HepG2 (cell line): ENCODE measurements around the gene C11orf24. TPM values are rescaled to one million over a fixed set of nuclear protein-coding genes. Genes with fewer than 3 reads are reported as not detected.

ENCODE experiments used
- FOXJ3 ChIP-seq: sonication (generic); formaldehyde crosslinking; IDR thresholded peaks from 2 replicates; pipeline ENCODE4 v1.4.0; 2020; ENCODE audit warnings: missing genetic modification reagents, mild to moderate bottlenecking, borderline replicate concordance
- GTF3A ChIP-seq: sonication (generic); formaldehyde crosslinking; conservative IDR thresholded peaks from 2 replicates; pipeline ENCODE4 v1.4.0; 2020; ENCODE audit warnings: mild to moderate bottlenecking, missing genetic modification reagents
- KDM4B ChIP-seq: sonication (generic); formaldehyde crosslinking; IDR thresholded peaks from 2 replicates; pipeline ENCODE4 v1.4.0; 2020; ENCODE audit warnings: missing genetic modification reagents
- KMT2B ChIP-seq: IDR thresholded peaks from 2 replicates; pipeline ENCODE4 v1.6.1; 2016; ENCODE audit warnings: missing genetic modification reagents, missing compliant biosample characterization
- LBX2 ChIP-seq: sonication (generic); formaldehyde crosslinking; IDR thresholded peaks from 2 replicates; pipeline ENCODE4 v1.5.0; 2020; ENCODE audit warnings: missing genetic modification reagents, mild to moderate bottlenecking, borderline replicate concordance
- MBD4 ChIP-seq: IDR thresholded peaks from 2 replicates; pipeline ENCODE4 v1.6.1; 2012; ENCODE audit warnings: low read length, inconsistent platforms, borderline replicate concordance
- MED1 ChIP-seq: sonication (generic); formaldehyde crosslinking; IDR thresholded peaks from 2 replicates; pipeline ENCODE4 v1.4.0; 2020; ENCODE audit warnings: missing genetic modification reagents
- MXD1 ChIP-seq: sonication (generic); formaldehyde crosslinking; IDR thresholded peaks from 2 replicates; pipeline ENCODE4 v1.4.0; 2020; ENCODE audit warnings: mild to moderate bottlenecking, missing genetic modification reagents
- NFKB2 ChIP-seq: sonication (generic); formaldehyde crosslinking; IDR thresholded peaks from 2 replicates; pipeline ENCODE4 v1.4.0; 2020; ENCODE audit warnings: missing genetic modification reagents, borderline replicate concordance
- PLSCR1 ChIP-seq: sonication (generic); formaldehyde crosslinking; IDR thresholded peaks from 2 replicates; pipeline ENCODE4 v1.5.0; 2020; ENCODE audit warnings: missing genetic modification reagents, mild to moderate bottlenecking, borderline replicate concordance
- POLR2A ChIP-seq, 2 experiments: IDR thresholded peaks; 2 replicates each; pipeline ENCODE4 v1.6.1; 2011; ENCODE audit warnings: low read depth in 2 of 2, low read length in 2 of 2, mild to moderate bottlenecking in 1 of 2, moderate library complexity in 1 of 2; ENCODE audit not compliant: insufficient read depth in 1 of 2
- ZBTB10 ChIP-seq: sonication (generic); formaldehyde crosslinking; IDR thresholded peaks from 2 replicates; pipeline ENCODE4 v1.4.0; 2020; ENCODE audit warnings: missing genetic modification reagents, borderline replicate concordance
- ZBTB21 ChIP-seq: sonication (generic); formaldehyde crosslinking; IDR thresholded peaks from 2 replicates; pipeline ENCODE4 v1.4.0; 2020; ENCODE audit warnings: missing genetic modification reagents
- ZBTB7B ChIP-seq: sonication (generic); formaldehyde crosslinking; IDR thresholded peaks from 2 replicates; pipeline ENCODE4 v1.4.0; 2020; ENCODE audit warnings: missing genetic modification reagents
- ZFP82 ChIP-seq: sonication (generic); formaldehyde crosslinking; IDR thresholded peaks from 2 replicates; pipeline ENCODE4 v1.5.1; 2020; ENCODE audit warnings: mild to moderate bottlenecking, missing genetic modification reagents, borderline replicate concordance
- ZHX1 ChIP-seq: sonication (generic); formaldehyde crosslinking; IDR thresholded peaks from 2 replicates; pipeline ENCODE4 v1.8.1; 2022; ENCODE audit warnings: low read depth, mild to moderate bottlenecking, missing genetic modification reagents
- ZNF282 ChIP-seq: fragments of 450-650 bp; IDR thresholded peaks from 2 replicates; pipeline ENCODE4 v1.6.1; 2018; ENCODE audit not compliant: partially characterized antibody
- ZNF510 ChIP-seq: sonication (generic); formaldehyde crosslinking; IDR thresholded peaks from 2 replicates; pipeline ENCODE4 v1.4.0; 2020; ENCODE audit warnings: low read depth, mild to moderate bottlenecking, missing genetic modification reagents
- ZNF597 ChIP-seq: sonication (generic); formaldehyde crosslinking; IDR thresholded peaks from 2 replicates; pipeline ENCODE4 v1.5.0; 2020; ENCODE audit warnings: missing genetic modification reagents
- polyA plus RNA-seq, 8 experiments: library from polyadenylated mRNA; depleted of rRNA in 3 of 8; stranded (reverse) in 7 of 8; unstranded in 1 of 8; fragments of >200 nt; fragmentation: Illumina TruSeq in 4 of 8; extraction: Trizol in 4 of 8; gene quantifications; 2 replicates each; pipeline versions ENCODE4 v1.2.1 to v1.2.3, GENCODE V29; 2011 to 2016; ENCODE audit warnings: low read depth in 4 of 8, missing spikeins in 1 of 8, mixed read lengths in 1 of 8; ENCODE audit not compliant: insufficient read depth in 1 of 8
- total RNA-seq, 5 experiments: library from RNA; depleted of rRNA; stranded (reverse); fragments of >200 nt; fragmentation: Illumina TruSeq; extraction: Trizol; gene quantifications; 2 replicates each; pipeline ENCODE4 v1.2.3, GENCODE V29; 2016; ENCODE audit warnings: low read depth in 1 of 5

C11orf24 gene
- total and polyA plus RNA-seq, 2 of the 13 experiments (the other 11 are each of a cell fraction or from before 2014, with no cell fraction given) = 52.9 to 55.5 TPM

GRCh38 chr11:68297812-68298658 is 26.3 kb upstream of the C11orf24 start (continued):
- TF ChIP-seq GTF3A (CRISPR knock-in tag) (peak; percentile 90; the same call in 1 of the 2 replicates), ZHX1 (CRISPR knock-in tag) (peak; percentile 91), MXD1 (CRISPR knock-in tag) (peak; percentile 53; the same call in 1 of the 2 replicates), ZNF597 (CRISPR knock-in tag) (no peak), NFKB2 (0 out of 2 replicates have a peak, but pooled peaks have one; percentile 21), KMT2B (CRISPR knock-in tag) (peak; percentile 56; the same call in 1 of the 2 replicates), LBX2 (CRISPR knock-in tag) (0 out of 2 replicates have a peak, but pooled peaks have one; percentile 43), POLR2A (IDR thresholded peaks at IDR 0.05; ENCODE audit: insufficient read depth in 1 of 2, low read depth in 2 of 2, low read length in 2 of 2) (peak; percentile 73 to 81), ZNF510 (peak; percentile 74), MBD4 (no peak), ZBTB10 (CRISPR knock-in tag) (peak; percentile 99), MED1 (peak; percentile 99), ZFP82 (CRISPR knock-in tag) (no peak; the same call in 1 of the 2 replicates), ZNF282 (no peak), ZBTB21 (peak; percentile 36; the same call in 1 of the 2 replicates), PLSCR1 (CRISPR knock-in tag) (no peak), KDM4B (CRISPR knock-in tag) (no peak; the same call in 1 of the 2 replicates), FOXJ3 (CRISPR knock-in tag) (peak; percentile 91; the same call in 1 of the 2 replicates), ZBTB7B (CRISPR knock-in tag) (peak; percentile 89)
